HTR-8/SVneo (cell line): ENCODE data around the gene RIMS3.
"Not testable (repeated sequence)": the region's sequence is repeated elsewhere in the genome, so short reads cannot be mapped to it uniquely, and the experiment has no call there.

Experiments
- DNase-seq: peaks from one replicate; pipeline ENCODE4 v3.0.0; 2011; ENCODE audit warnings: low spot score, mixed read lengths; ENCODE audit not compliant: insufficient read length
- FAIRE-seq: peaks from 2 replicates; lab custom pipeline; 2011; peaks lifted over from hg19 to GRCh38; lab: Jason Lieb, UNC

Gene RIMS3

GRCh38 chr1:40665335-40666171 lies at the start of gene RIMS3:
RIMS3 (minus strand) TSS chr1:40665682; CDS start chr1:40641925, 23,757 bp downstream.
- peak; percentile 74 for FAIRE-seq
- peak; percentile 74 for DNase-seq

- DNase-seq: no peak
Measured at GRCh38 chr1:40712997-40713396, 47.5 kb upstream of the RIMS3 start.

GRCh38 chr1:40712405-40712944 lies 47.0 kb upstream of the RIMS3 start:
- FAIRE-seq: no peak
- DNase-seq: no peak

More at GRCh38 chr1:40712997-40713396, 47.5 kb upstream of the RIMS3 start:
- no peak for FAIRE-seq

GRCh38 chr1:40711465-40712404 lies 46.3 kb upstream of the RIMS3 start:
- DNase-seq (no peak), FAIRE-seq (no peak)

- DNase-seq: no peak
- FAIRE-seq: no peak
Measured at GRCh38 chr1:40710581-40711315, 45.3 kb upstream of the RIMS3 start.

- DNase-seq (no peak), FAIRE-seq (no peak)
Measured at GRCh38 chr1:40709802-40710278, 44.4 kb upstream of the RIMS3 start.

GRCh38 chr1:40709100-40709801 lies 43.8 kb upstream of the RIMS3 start:
- peak; percentile 81 for DNase-seq
- no peak for FAIRE-seq

- DNase-seq (peak; percentile 81), FAIRE-seq (no peak)
Measured at GRCh38 chr1:40708750-40709099, 43.2 kb upstream of the RIMS3 start.

GRCh38 chr1:40706626-40707025 lies 41.1 kb upstream of the RIMS3 start:
- no peak for FAIRE-seq
- DNase-seq: no peak

GRCh38 chr1:40704817-40705733 lies 39.6 kb upstream of the RIMS3 start:
- DNase-seq (no peak), FAIRE-seq (no peak)

- DNase-seq (peak; percentile 72), FAIRE-seq (no peak)
Measured at GRCh38 chr1:40703316-40703715, 37.8 kb upstream of the RIMS3 start.

GRCh38 chr1:40702810-40703209 lies 37.3 kb upstream of the RIMS3 start:
- FAIRE-seq, DNase-seq: not testable (repeated sequence)

- FAIRE-seq (no peak), DNase-seq (no peak)
Measured at GRCh38 chr1:40701684-40702083, 36.2 kb upstream of the RIMS3 start.

GRCh38 chr1:40699787-40700186 lies 34.3 kb upstream of the RIMS3 start:
- no peak for DNase-seq
- FAIRE-seq: no peak

- FAIRE-seq: no peak
- no peak for DNase-seq
Measured at GRCh38 chr1:40697436-40697835, 32.0 kb upstream of the RIMS3 start.

GRCh38 chr1:40696294-40696693 lies 30.8 kb upstream of the RIMS3 start:
- DNase-seq (no peak), FAIRE-seq (no peak)

- FAIRE-seq (no peak), DNase-seq (no peak)
Measured at GRCh38 chr1:40694353-40694874, 28.9 kb upstream of the RIMS3 start.

- DNase-seq (no peak), FAIRE-seq (no peak)
Measured at GRCh38 chr1:40693425-40693824, 27.9 kb upstream of the RIMS3 start.
